Measurements from ENCODE around the gene FAM114A2.

The FAM114A2 gene

DNA sequence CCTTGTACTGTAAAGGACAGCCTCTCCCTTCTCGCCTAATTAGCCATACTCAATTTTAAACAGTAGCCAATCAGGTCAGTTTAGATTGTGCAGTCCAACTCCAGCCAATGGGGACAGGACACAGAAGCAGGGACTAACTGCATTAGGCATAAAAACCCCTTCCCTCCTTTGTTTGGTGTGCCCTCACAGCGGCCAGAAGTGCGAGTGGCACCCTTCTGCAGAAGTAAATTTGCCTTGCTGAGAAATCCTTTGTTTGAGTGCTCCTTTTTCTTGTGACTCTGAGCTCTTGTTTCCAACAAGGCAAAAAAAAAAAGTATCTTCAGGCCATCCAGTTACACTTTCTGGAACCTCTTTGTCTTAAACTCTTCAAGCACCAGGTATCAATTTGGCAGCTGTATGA lies 97.4 kb downstream of the FAM114A2 start:
- no peak for DNase-seq (ENCODE audit: low spot score)
- in situ Hi-C loops (cut with MboI; ENCODE audit: low pct_unique_long_range_greater_than_20kb, low sequenced_read_pairs, unreplicated experiment): no loop called here
- no peak for TF ChIP-seq CTCF (IDR thresholded peaks at IDR 0.05; ENCODE audit: extremely low read depth, insufficient read depth, missing control alignments)

All from GM13977 (cell line).